ENCODE measurements around the gene PSORS1C2.

GRCh38 chr6:31098449-31098938 lies 40.4 kb downstream of the PSORS1C2 start:
- TF ChIP-seq CTCF (IDR thresholded peaks at IDR 0.05; ENCODE audit: low read depth, low read length, missing input control), result no peak
- no peak for TF ChIP-seq YY1 (IDR thresholded peaks at IDR 0.05)
- TF ChIP-seq SP1 (IDR thresholded peaks at IDR 0.05), result no peak
- TF ChIP-seq ZBTB33 (IDR thresholded peaks at IDR 0.05), result no peak

All from liver (tissue), 3 donors.